Trophoblast cell (in vitro differentiated cells and primary cell): ENCODE measurements around the gene ZFYVE1.
A peak's percentile ranks its signal among the peaks of the same experiment; 100 is the strongest.

Experiments used
- DNase-seq, 2 donors: peaks; one replicate each; pipeline ENCODE4 v3.0.0-alpha.2; 2016
- H2AFZ ChIP-seq: 2 replicates; pipeline ENCODE4 v1.6.1; 2013; ENCODE audit warnings: low read length, moderate library complexity, mild to moderate bottlenecking; ENCODE audit not compliant: insufficient read depth, poor library complexity
- H2AK5ac ChIP-seq: 2 replicates; pipeline ENCODE4 v1.6.1; 2013; ENCODE audit warnings: mild to moderate bottlenecking, low read length
- H2BK120ac ChIP-seq: 2 replicates; pipeline ENCODE4 v1.6.1; 2013; ENCODE audit warnings: low read length, mild to moderate bottlenecking, moderate library complexity; ENCODE audit not compliant: insufficient read depth, poor library complexity
- H2BK12ac ChIP-seq: 2 replicates; pipeline ENCODE4 v1.6.1; 2013; ENCODE audit warnings: mild to moderate bottlenecking, low read length, moderate library complexity
- H2BK5ac ChIP-seq: 2 replicates; pipeline ENCODE4 v1.6.1; 2013; ENCODE audit warnings: low read length, low read depth, moderate library complexity, mild to moderate bottlenecking; ENCODE audit not compliant: poor library complexity
- H3K14ac ChIP-seq: 2 replicates; pipeline ENCODE4 v1.6.1; 2013; ENCODE audit warnings: mild to moderate bottlenecking, low read length
- H3K18ac ChIP-seq: 2 replicates; pipeline ENCODE4 v1.6.1; 2013; ENCODE audit warnings: mild to moderate bottlenecking, low read length
- H3K23ac ChIP-seq: 2 replicates; pipeline ENCODE4 v1.6.1; 2013; ENCODE audit warnings: low read length
- H3K27ac ChIP-seq: 2 replicates; pipeline ENCODE4 v1.5.1; 2013; ENCODE audit warnings: low read depth, mild to moderate bottlenecking, inconsistent platforms, low read length, moderate library complexity
- H3K27me3 ChIP-seq: 2 replicates; pipeline ENCODE4 v1.6.1; 2013; ENCODE audit warnings: inconsistent platforms, mild to moderate bottlenecking, low read length, moderate library complexity; ENCODE audit not compliant: insufficient read depth
- H3K36me3 ChIP-seq, 2 experiments: 1 replicate in 1 of 2; 2 replicates in 1 of 2; pipeline ENCODE4 v1.6.1; 2013; ENCODE audit warnings: low read length in 2 of 2, mild to moderate bottlenecking in 2 of 2, moderate library complexity in 1 of 2; ENCODE audit not compliant: insufficient read depth in 2 of 2, control insufficient read depth in 1 of 2
- H3K4ac ChIP-seq: 2 replicates; pipeline ENCODE4 v1.6.1; 2013; ENCODE audit warnings: low read depth, mild to moderate bottlenecking, low read length, moderate library complexity
- H3K4me1 ChIP-seq, 2 experiments: 1 replicate in 1 of 2; 2 replicates in 1 of 2; pipeline ENCODE4 v1.6.1; 2013; ENCODE audit warnings: low read length in 2 of 2, mild to moderate bottlenecking in 2 of 2, moderate library complexity in 1 of 2; ENCODE audit not compliant: insufficient read depth in 2 of 2, control insufficient read depth in 1 of 2
- H3K4me2 ChIP-seq: 2 replicates; pipeline ENCODE4 v1.6.1; 2013; ENCODE audit warnings: inconsistent platforms, mild to moderate bottlenecking, low read length, moderate library complexity
- H3K4me3 ChIP-seq: 2 replicates; pipeline ENCODE4 v1.5.1; 2013; ENCODE audit warnings: mild to moderate bottlenecking, low read depth, low read length, inconsistent platforms
- H3K79me1 ChIP-seq: one replicate; pipeline ENCODE4 v1.6.1; 2013; ENCODE audit warnings: low read length
- H3K79me2 ChIP-seq: 2 replicates; pipeline ENCODE4 v1.6.1; 2013; ENCODE audit warnings: low read length, mild to moderate bottlenecking; ENCODE audit not compliant: control insufficient read depth, insufficient read depth, poor library complexity
- H3K9ac ChIP-seq: 2 replicates; pipeline ENCODE4 v1.6.1; 2013; ENCODE audit warnings: mild to moderate bottlenecking, low read length
- H3K9me3 ChIP-seq: 2 replicates; pipeline ENCODE4 v1.6.1; 2013; ENCODE audit warnings: low read depth, mild to moderate bottlenecking, control low read depth, inconsistent platforms, low read length; ENCODE audit not compliant: insufficient read depth
- H4K12ac ChIP-seq: 2 replicates; pipeline ENCODE4 v1.6.1; 2013; ENCODE audit warnings: low read depth, mild to moderate bottlenecking, low read length, moderate library complexity
- H4K8ac ChIP-seq: 2 replicates; pipeline ENCODE4 v1.6.1; 2013; ENCODE audit warnings: low read depth, mild to moderate bottlenecking, low read length, moderate library complexity
- H4K91ac ChIP-seq: one replicate; pipeline ENCODE4 v1.6.1; 2013; ENCODE audit warnings: low read depth, mild to moderate bottlenecking, low read length, moderate library complexity
- WGBS: extraction: QIAGEN DNeasy Blood & Tissue Kit; methylation state at CpG from one replicate; pipeline ENCODE4 v1.1.7; 2013; ENCODE audit warnings: missing lambda C conversion rate; ENCODE audit not compliant: insufficient read length, insufficient coverage; ENCODE audit errors: extremely low coverage; 5-methylcytosine and 5-hydroxymethylcytosine counted together

ZFYVE1 gene

DNA sequence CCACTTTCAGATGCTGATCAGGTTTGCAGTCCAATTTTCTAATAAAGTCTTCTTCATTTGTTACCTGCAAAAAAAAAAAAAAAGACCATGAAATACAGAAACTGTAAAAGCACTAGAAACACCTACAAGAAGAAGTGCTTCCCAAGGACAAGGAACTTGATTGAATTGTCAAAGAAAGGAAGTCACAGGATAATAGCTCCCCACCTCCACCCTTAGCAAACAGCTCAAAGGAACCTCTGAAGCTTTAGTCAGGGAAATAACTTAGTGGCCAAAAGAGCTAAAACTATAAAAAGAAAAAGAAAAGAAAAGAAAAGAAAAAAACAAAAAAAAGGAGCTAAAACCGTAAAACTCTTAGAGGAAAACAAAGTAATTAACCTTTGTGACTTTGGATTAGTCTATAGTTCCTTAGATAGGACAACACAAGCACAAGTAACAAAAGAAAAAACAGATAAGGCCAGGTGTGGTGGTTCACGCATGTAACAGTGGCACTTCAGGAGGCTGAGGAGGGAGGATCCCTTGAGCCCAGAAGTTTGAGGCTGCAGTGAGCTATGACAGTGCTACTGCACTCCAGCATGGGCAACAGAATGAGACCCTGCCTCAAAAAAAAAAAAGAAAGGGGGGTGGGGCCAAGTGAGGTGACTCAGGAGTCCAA, 28.5 kb downstream of the ZFYVE1 start:
- no peak overlapping the region for H2AK5ac ChIP-seq
- WGBS = no CpG with 5 or more reads among the region's 2 CpGs
- no peak overlapping the region for H2BK120ac ChIP-seq
- no peak overlapping the region for H3K23ac ChIP-seq
- no peak overlapping the region for H3K18ac ChIP-seq
- no peak overlapping the region for H3K14ac ChIP-seq
- H2BK5ac ChIP-seq = no peak overlapping the region
- no peak overlapping the region for H2BK12ac ChIP-seq
- H4K8ac ChIP-seq = no peak overlapping the region
- no peak overlapping the region for H3K9ac ChIP-seq
- no peak overlapping the region for H3K4me2 ChIP-seq
- H3K79me2 ChIP-seq = no peaks in the 10 kb centered on the region
- no peak overlapping the region for H3K27ac ChIP-seq
- no peaks in the 10 kb centered on the region for H3K27me3 ChIP-seq
- H3K4ac ChIP-seq = no peak overlapping the region
- DNase-seq = no peak
- H4K12ac ChIP-seq = no peak overlapping the region
- H4K91ac ChIP-seq = no peak overlapping the region
- peaks cover 22 to 23% of the 10 kb centered on the region in 2 experiments for H3K36me3 ChIP-seq
- H3K4me1 ChIP-seq = no peaks in the 10 kb centered on the region
- H3K4me3 ChIP-seq = no peak overlapping the region
- no peak overlapping the region for H2AFZ ChIP-seq
- H3K79me1 ChIP-seq = no peaks in the 10 kb centered on the region
- peaks cover 1% of the 10 kb centered on the region for H3K9me3 ChIP-seq

- no peak overlapping the region for H4K91ac ChIP-seq
- H3K18ac ChIP-seq = no peak overlapping the region
- no peak overlapping the region for H3K14ac ChIP-seq
- H3K79me2 ChIP-seq = no peaks in the 10 kb centered on the region
- H3K9me3 ChIP-seq = peaks cover 1% of the 10 kb centered on the region
- H2BK120ac ChIP-seq = no peak overlapping the region
- no peak overlapping the region for H3K9ac ChIP-seq
- no peak overlapping the region for H3K4me2 ChIP-seq
- H2BK5ac ChIP-seq = no peak overlapping the region
- H3K27me3 ChIP-seq = no peaks in the 10 kb centered on the region
- no CpG with 5 or more reads among the region's 6 CpGs for WGBS
- H3K4ac ChIP-seq = no peak overlapping the region
- H3K4me3 ChIP-seq = no peak overlapping the region
- H3K4me1 ChIP-seq = no peaks in the 10 kb centered on the region
- H3K36me3 ChIP-seq = peaks cover 30 to 34% of the 10 kb centered on the region in 2 experiments
- no peak overlapping the region for H2AFZ ChIP-seq
- no peak for DNase-seq
- H2AK5ac ChIP-seq = no peak overlapping the region
- H4K8ac ChIP-seq = no peak overlapping the region
- no peak overlapping the region for H4K12ac ChIP-seq
- H3K79me1 ChIP-seq = no peaks in the 10 kb centered on the region
- H2BK12ac ChIP-seq = no peak overlapping the region
- H3K27ac ChIP-seq = no peak overlapping the region
- no peak overlapping the region for H3K23ac ChIP-seq
Measured at GRCh38 chr14:72996916-72997315, 30.0 kb downstream of the ZFYVE1 start.

DNA sequence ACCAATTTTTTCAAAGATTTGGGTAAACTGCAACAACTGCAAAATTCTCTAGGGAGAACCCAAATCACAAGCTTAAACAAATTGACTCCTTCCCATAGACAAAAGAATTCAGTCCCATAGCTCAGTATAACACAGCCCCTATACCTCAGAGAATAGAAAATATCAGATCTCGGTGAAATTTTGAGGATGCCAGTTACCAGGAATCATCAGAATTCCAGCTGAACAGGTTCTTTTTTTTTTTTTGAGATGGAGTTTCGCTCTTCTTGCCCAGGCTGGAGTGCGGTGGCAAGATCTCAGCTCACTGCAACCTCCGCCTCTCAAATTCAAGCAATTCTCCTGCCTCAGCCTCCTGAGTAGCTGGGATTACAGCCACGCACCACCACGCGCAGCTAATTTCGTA, 36.7 kb downstream of the ZFYVE1 start:
- H3K4ac ChIP-seq = no peak overlapping the region
- H3K27ac ChIP-seq = no peak overlapping the region
- H3K36me3 ChIP-seq = peaks cover 12 to 15% of the 10 kb centered on the region in 2 experiments
- no peak overlapping the region for H2AK5ac ChIP-seq
- no peak overlapping the region for H4K8ac ChIP-seq
- H2BK5ac ChIP-seq = no peak overlapping the region
- H3K4me3 ChIP-seq = no peak overlapping the region
- peaks cover 0 to 3% of the 10 kb centered on the region in 2 experiments for H3K4me1 ChIP-seq
- peaks cover 2% of the 10 kb centered on the region for H3K79me1 ChIP-seq
- H2BK12ac ChIP-seq = no peak overlapping the region
- peak; percentile 51 to 91 for DNase-seq
- H4K12ac ChIP-seq = no peak overlapping the region
- no peak overlapping the region for H3K14ac ChIP-seq
- no peak overlapping the region for H4K91ac ChIP-seq
- no peaks in the 10 kb centered on the region for H3K79me2 ChIP-seq
- H3K18ac ChIP-seq = no peak overlapping the region
- H3K23ac ChIP-seq = no peak overlapping the region
- no CpG with 5 or more reads among the region's 8 CpGs for WGBS
- no peak overlapping the region for H2AFZ ChIP-seq
- no peaks in the 10 kb centered on the region for H3K9me3 ChIP-seq
- no peak overlapping the region for H3K9ac ChIP-seq
- no peaks in the 10 kb centered on the region for H3K27me3 ChIP-seq
- H3K4me2 ChIP-seq = no peak overlapping the region
- no peak overlapping the region for H2BK120ac ChIP-seq

- DNase-seq = no peak
- Histone ChIP-seq H3K27ac (no peak overlapping the region), H2BK12ac (no peak overlapping the region), H2AFZ (no peak overlapping the region), H4K12ac (no peak overlapping the region), H3K9me3 (no peaks in the 10 kb centered on the region), H3K79me2 (no peaks in the 10 kb centered on the region), H2AK5ac (no peak overlapping the region), H3K4me1 (peaks cover 0 to 3% of the 10 kb centered on the region in 2 experiments), H3K9ac (no peak overlapping the region), H3K27me3 (no peaks in the 10 kb centered on the region), H3K36me3 (peaks cover 2 to 8% of the 10 kb centered on the region in 2 experiments), H3K14ac (no peak overlapping the region), H2BK5ac (no peak overlapping the region), H2BK120ac (no peak overlapping the region), H3K4me2 (no peak overlapping the region), H3K4ac (no peak overlapping the region), H4K8ac (no peak overlapping the region), H3K4me3 (no peak overlapping the region), H4K91ac (no peak overlapping the region), H3K23ac (no peak overlapping the region), H3K18ac (no peak overlapping the region), H3K79me1 (peaks cover 2% of the 10 kb centered on the region)
- WGBS = no CpG with 5 or more reads among the region's 2 CpGs
Measured at GRCh38 chr14:72986857-72987256, 40.0 kb downstream of the ZFYVE1 start.
